HG03039 (cell line): ENCODE measurements around the gene CRB3.

Experiments used
- ATAC-seq: cut with Tn5 transposase; IDR thresholded peaks from one replicate; pipeline ENCODE4 v1.9.1; 2021; ENCODE audit warnings: mild to moderate bottlenecking, moderate library complexity; ENCODE audit not compliant: unreplicated experiment

Gene CRB3

GRCh38 chr19:6465663-6466062, 1.6 kb downstream of the CRB3 start:
- ATAC-seq = no peak

GRCh38 chr19:6466526-6467248, 2.6 kb downstream of the CRB3 start:
- ATAC-seq = no peak

- ATAC-seq = no peak
Observed at GRCh38 chr19:6467384-6467783, 3.3 kb downstream of the CRB3 start.

- no peak for ATAC-seq
Observed at GRCh38 chr19:6470173-6470572, 6.1 kb downstream of the CRB3 start.

- ATAC-seq = no peak
Observed at GRCh38 chr19:6471076-6471475, 7.0 kb downstream of the CRB3 start.

- no peak for ATAC-seq
Observed at GRCh38 chr19:6472713-6473112, 8.6 kb downstream of the CRB3 start.

- ATAC-seq = no peak
Observed at GRCh38 chr19:6473647-6474046, 9.6 kb downstream of the CRB3 start.

GRCh38 chr19:6475321-6476108, 11.4 kb downstream of the CRB3 start:
- no peak for ATAC-seq

GRCh38 chr19:6476155-6476895, 12.3 kb downstream of the CRB3 start:
- no peak for ATAC-seq

- ATAC-seq = no peak
Observed at GRCh38 chr19:6476896-6477431, 12.9 kb downstream of the CRB3 start.

- no peak for ATAC-seq
Observed at GRCh38 chr19:6478815-6479214, 14.7 kb downstream of the CRB3 start.

GRCh38 chr19:6479836-6480398, 15.8 kb downstream of the CRB3 start:
- no peak for ATAC-seq

GRCh38 chr19:6480848-6481415, 16.9 kb downstream of the CRB3 start:
- no peak for ATAC-seq

- no peak for ATAC-seq
Observed at GRCh38 chr19:6481541-6482342, 17.7 kb downstream of the CRB3 start, which contains the start of gene DENND1C. TSS of gene DENND1C (minus strand) at chr19:6481787. CDS start at chr19:6481695, 92 bp downstream.

- no peak for ATAC-seq
Observed at GRCh38 chr19:6482343-6482686, 18.2 kb downstream of the CRB3 start.

GRCh38 chr19:6483235-6483634, 19.2 kb downstream of the CRB3 start:
- ATAC-seq = no peak

- ATAC-seq = no peak
Observed at GRCh38 chr19:6484230-6484629, 20.2 kb downstream of the CRB3 start.

GRCh38 chr19:6484831-6485230, 20.8 kb downstream of the CRB3 start:
- no peak for ATAC-seq

- ATAC-seq = no peak
Observed at GRCh38 chr19:6489278-6490061, 25.4 kb downstream of the CRB3 start.
